Mesodermal cell (in vitro differentiated cells): Measurements from ENCODE around the gene NYAP2.

Experiments
- H3K27ac ChIP-seq: 2 replicates; pipeline ENCODE4 v1.7.0; 2013; ENCODE audit warnings: mild to moderate bottlenecking, low read depth, low read length, moderate library complexity; ENCODE audit not compliant: severe bottlenecking
- H3K36me3 ChIP-seq: 2 replicates; pipeline ENCODE4 v1.7.1; 2013; ENCODE audit warnings: mild to moderate bottlenecking, low read length, moderate library complexity; ENCODE audit not compliant: control insufficient read depth, insufficient read depth
- H3K4me1 ChIP-seq: one replicate; pipeline ENCODE4 v1.7.1; 2013; ENCODE audit warnings: mild to moderate bottlenecking, low read length; ENCODE audit not compliant: insufficient read depth, control insufficient read depth, poor library complexity, severe bottlenecking
- H3K4me3 ChIP-seq: 2 replicates; pipeline ENCODE4 v1.7.0; 2013; ENCODE audit warnings: low read length, control low read depth, mild to moderate bottlenecking; ENCODE audit not compliant: insufficient read depth, poor library complexity, severe bottlenecking; ENCODE audit errors: extremely low read depth
- H3K9me3 ChIP-seq: 2 replicates; pipeline ENCODE4 v1.7.1; 2013; ENCODE audit warnings: mild to moderate bottlenecking, low read length, moderate library complexity; ENCODE audit not compliant: control insufficient read depth
- WGBS, 2 experiments: methylation state at CpG; one replicate each; pipeline ENCODE4 v1.1.5; 2013; ENCODE audit warnings: missing lambda C conversion rate in 2 of 2; ENCODE audit not compliant: insufficient coverage in 2 of 2; 5-methylcytosine and 5-hydroxymethylcytosine counted together

Gene NYAP2

GRCh38 chr2:225536036-225536435 lies 136.5 kb downstream of the NYAP2 start:
- H3K36me3 ChIP-seq = no peaks in the 10 kb centered on the region
- WGBS, 2 experiments = 93 to 100% methylated on average over 1 to 2 of the region's 2 CpGs

GRCh38 chr2:225543626-225544025 lies 144.1 kb downstream of the NYAP2 start:
- Histone ChIP-seq H3K4me3 (no peak overlapping the region), H3K36me3 (no peaks in the 10 kb centered on the region), H3K4me1 (no peaks in the 10 kb centered on the region), H3K27ac (no peak overlapping the region), H3K9me3 (peaks cover 3% of the 10 kb centered on the region)
- no CpG with 5 or more reads among the region's 2 CpGs for WGBS, 2 experiments

More at GRCh38 chr2:225536036-225536435, 136.5 kb downstream of the NYAP2 start:
- Histone ChIP-seq H3K4me3 (no peak overlapping the region), H3K27ac (no peak overlapping the region), H3K4me1 (peaks cover 9% of the 10 kb centered on the region), H3K9me3 (no peaks in the 10 kb centered on the region)

GRCh38 chr2:225556461-225556860 lies 157.0 kb downstream of the NYAP2 start:
- no peaks in the 10 kb centered on the region for H3K36me3 ChIP-seq
- H3K9me3 ChIP-seq = no peaks in the 10 kb centered on the region
- peaks cover 6% of the 10 kb centered on the region for H3K4me1 ChIP-seq
- H3K4me3 ChIP-seq = no peak overlapping the region
- no peak overlapping the region for H3K27ac ChIP-seq

- WGBS, 2 experiments = 90 to 100% methylated on average over 1 to 5 of the region's 6 CpGs
These were observed 159.0 kb downstream of the NYAP2 start for GRCh38 chr2:225558399-225559071.

GRCh38 chr2:225559072-225559415 lies 159.5 kb downstream of the NYAP2 start:
- Histone ChIP-seq H3K4me1 (peaks cover 6% of the 10 kb centered on the region), H3K36me3 (no peaks in the 10 kb centered on the region), H3K27ac (no peak overlapping the region), H3K9me3 (no peaks in the 10 kb centered on the region), H3K4me3 (no peak overlapping the region)
- WGBS, 2 experiments = 80% methylated on average over 1 of the region's 1 CpG; no CpG with 5 or more reads in 1 of the 2 experiments

More at GRCh38 chr2:225558399-225559071, 159.0 kb downstream of the NYAP2 start:
- Histone ChIP-seq H3K4me3 (no peak overlapping the region), H3K27ac (no peak overlapping the region), H3K4me1 (peaks cover 6% of the 10 kb centered on the region), H3K36me3 (no peaks in the 10 kb centered on the region), H3K9me3 (no peaks in the 10 kb centered on the region)

GRCh38 chr2:225566798-225567197 lies 167.3 kb downstream of the NYAP2 start:
- H3K4me3 ChIP-seq = no peak overlapping the region
- H3K9me3 ChIP-seq = peaks cover 7% of the 10 kb centered on the region
- no peak overlapping the region for H3K27ac ChIP-seq
- no peaks in the 10 kb centered on the region for H3K4me1 ChIP-seq
- 67 to 94% methylated on average over 1 to 2 of the region's 4 CpGs for WGBS, 2 experiments
- H3K36me3 ChIP-seq = no peaks in the 10 kb centered on the region

GRCh38 chr2:225569995-225570394 lies 170.5 kb downstream of the NYAP2 start:
- Histone ChIP-seq H3K36me3 (no peaks in the 10 kb centered on the region), H3K4me3 (no peak overlapping the region), H3K9me3 (peaks cover 7% of the 10 kb centered on the region), H3K27ac (no peak overlapping the region), H3K4me1 (no peaks in the 10 kb centered on the region)

GRCh38 chr2:225573603-225574002 lies 174.1 kb downstream of the NYAP2 start:
- peaks cover 7% of the 10 kb centered on the region for H3K9me3 ChIP-seq
- H3K4me1 ChIP-seq = no peaks in the 10 kb centered on the region
- no peaks in the 10 kb centered on the region for H3K36me3 ChIP-seq
- no peak overlapping the region for H3K4me3 ChIP-seq
- H3K27ac ChIP-seq = no peak overlapping the region
- WGBS, 2 experiments = 71 to 83% methylated on average over 1 to 3 of the region's 3 CpGs

- Histone ChIP-seq H3K4me1 (no peaks in the 10 kb centered on the region), H3K9me3 (peaks cover 7% of the 10 kb centered on the region), H3K4me3 (no peak overlapping the region), H3K36me3 (no peaks in the 10 kb centered on the region), H3K27ac (no peak overlapping the region)
- 69 to 92% methylated on average over 5 of the region's 5 CpGs for WGBS, 2 experiments
These were observed 175.2 kb downstream of the NYAP2 start for GRCh38 chr2:225574582-225575138.

GRCh38 chr2:225581135-225581534 lies 181.6 kb downstream of the NYAP2 start:
- Histone ChIP-seq H3K27ac (no peak overlapping the region), H3K36me3 (no peaks in the 10 kb centered on the region), H3K9me3 (no peaks in the 10 kb centered on the region), H3K4me3 (no peak overlapping the region), H3K4me1 (no peaks in the 10 kb centered on the region)

GRCh38 chr2:225581906-225582305 lies 182.4 kb downstream of the NYAP2 start:
- no peak overlapping the region for H3K4me3 ChIP-seq
- H3K9me3 ChIP-seq = no peaks in the 10 kb centered on the region
- WGBS, 2 experiments = 95 to 96% methylated on average over 26 of the region's 26 CpGs
- no peak overlapping the region for H3K27ac ChIP-seq
- no peaks in the 10 kb centered on the region for H3K4me1 ChIP-seq
- no peaks in the 10 kb centered on the region for H3K36me3 ChIP-seq
